SU-DHL-6 (cell line): ENCODE measurements around the gene KRT2.
"Not testable (repeated sequence)": the region's sequence is repeated elsewhere in the genome, so short reads cannot be mapped to it uniquely, and the experiment has no call there.

Experiments
- H2AFZ ChIP-seq: fragments of 200-600 bp; sonication (generic); 2 replicates; pipeline ENCODE4 v1.6.1; 2014; ENCODE audit warnings: low read depth, mild to moderate bottlenecking, moderate library complexity, mixed read lengths, antibody characterized with exemption, low read length; ENCODE audit not compliant: severe bottlenecking
- H3F3A ChIP-seq: fragments of 200-600 bp; shearing (Covaris generic); 2 replicates; pipeline ENCODE4 v1.6.0; 2016; ENCODE audit warnings: antibody characterized with exemption, mild to moderate bottlenecking; ENCODE audit not compliant: insufficient read depth
- H3K27ac ChIP-seq: fragments of 200-600 bp; sonication (generic); 2 replicates; pipeline ENCODE4 v1.5.1; 2016; ENCODE audit warnings: low read depth, mild to moderate bottlenecking, low read length, moderate library complexity, mixed read lengths
- H3K27me3 ChIP-seq: fragments of 200-600 bp; sonication (generic), shearing (Covaris generic); 2 replicates; pipeline ENCODE4 v1.6.0; 2014; ENCODE audit warnings: mild to moderate bottlenecking, low read length
- H3K36me3 ChIP-seq: fragments of 200-600 bp; sonication (generic); 2 replicates; pipeline ENCODE4 v1.6.1; 2014; ENCODE audit warnings: mild to moderate bottlenecking, low read length, mixed read lengths
- H3K4me2 ChIP-seq: fragments of 300-600, 200-600 bp; shearing (Covaris generic), sonication (generic); 2 replicates; pipeline ENCODE4 v1.6.0; 2014; ENCODE audit warnings: low read length, low read depth, mild to moderate bottlenecking; ENCODE audit not compliant: poor library complexity, severe bottlenecking
- H3K4me3 ChIP-seq: fragments of 200-600 bp; sonication (generic); 2 replicates; pipeline ENCODE4 v1.5.1; 2014; ENCODE audit warnings: antibody characterized with exemption, low read length, mild to moderate bottlenecking, mixed read lengths; ENCODE audit not compliant: insufficient read depth, poor library complexity, severe bottlenecking
- H3K79me2 ChIP-seq: fragments of 200-600 bp; sonication (generic); 2 replicates; pipeline ENCODE4 v1.6.1; 2014; ENCODE audit warnings: mild to moderate bottlenecking, low read length, moderate library complexity; ENCODE audit not compliant: insufficient read depth
- H3K9ac ChIP-seq: fragments of 200-600 bp; sonication (generic); 2 replicates; pipeline ENCODE4 v1.7.0; 2014; ENCODE audit warnings: mild to moderate bottlenecking, low read length
- H3K9me2 ChIP-seq: fragments of 200-600 bp; sonication (generic); replicated peaks from 2 replicates; pipeline ENCODE4 v1.6.1; 2014; ENCODE audit warnings: low read length; ENCODE audit not compliant: insufficient read depth
- H3K9me3 ChIP-seq: fragments of 200-600 bp; sonication (generic); 2 replicates; pipeline ENCODE4 v1.6.1; 2014; ENCODE audit warnings: low read length, mixed read lengths; ENCODE audit not compliant: insufficient read depth
- H4K20me1 ChIP-seq: fragments of 200-600 bp; sonication (generic); 2 replicates; pipeline ENCODE4 v1.6.1; 2014; ENCODE audit warnings: low read depth, mild to moderate bottlenecking, antibody characterized with exemption, low read length, moderate library complexity, mixed read lengths
- EZH2phosphoT487 ChIP-seq: fragments of 200-600 bp; sonication (generic), shearing (Covaris generic); conservative IDR thresholded peaks from 2 replicates; pipeline ENCODE4 v1.6.1; 2018; ENCODE audit warnings: mild to moderate bottlenecking, antibody characterized with exemption, low read length, moderate library complexity, mixed read lengths
- TF ChIP-seq, protein P1 (sequence below): fragments of 200-600 bp; sonication (generic); IDR thresholded peaks from one replicate; pipeline ENCODE4 v1.5.1; 2017; ENCODE audit warnings: antibody characterized with exemption, mild to moderate bottlenecking, low read length, moderate library complexity; ENCODE audit not compliant: insufficient read depth, poor library complexity, severe bottlenecking

The KRT2 gene

DNA sequence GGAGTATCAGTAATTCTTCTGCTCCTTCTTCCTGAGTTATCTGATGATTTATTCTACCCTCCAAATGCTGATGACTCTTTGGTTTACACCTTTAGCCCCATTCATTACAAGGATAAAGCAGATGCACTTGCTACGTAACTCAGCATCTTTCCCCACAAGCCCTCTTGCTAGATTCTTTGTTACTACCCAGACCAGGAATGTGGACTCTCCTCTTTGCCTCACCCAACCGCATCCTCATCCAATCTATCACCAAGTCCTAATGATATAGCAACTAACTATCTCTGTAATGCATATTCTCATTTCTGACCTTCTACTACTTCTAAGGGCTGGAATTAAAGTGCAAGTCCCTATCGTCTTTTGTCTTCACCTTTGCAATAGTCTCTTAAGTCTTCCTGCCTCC is 18.9 kb upstream of the KRT2 start:
- Histone ChIP-seq H3K9me2 (no peaks in the 10 kb centered on the region), H2AFZ (no peak overlapping the region), H4K20me1 (no peaks in the 10 kb centered on the region), H3K27ac (no peak overlapping the region), H3K27me3 (no peaks in the 10 kb centered on the region), H3K36me3 (no peaks in the 10 kb centered on the region), H3K4me2 (no peak overlapping the region), H3K9ac (no peak overlapping the region), H3F3A (no peaks in the 10 kb centered on the region), H3K4me3 (no peak overlapping the region), H3K9me3 (no peaks in the 10 kb centered on the region), H3K79me2 (no peaks in the 10 kb centered on the region)
- TF ChIP-seq EZH2phosphoT487 = no peak
- TF ChIP-seq, protein P1, sequence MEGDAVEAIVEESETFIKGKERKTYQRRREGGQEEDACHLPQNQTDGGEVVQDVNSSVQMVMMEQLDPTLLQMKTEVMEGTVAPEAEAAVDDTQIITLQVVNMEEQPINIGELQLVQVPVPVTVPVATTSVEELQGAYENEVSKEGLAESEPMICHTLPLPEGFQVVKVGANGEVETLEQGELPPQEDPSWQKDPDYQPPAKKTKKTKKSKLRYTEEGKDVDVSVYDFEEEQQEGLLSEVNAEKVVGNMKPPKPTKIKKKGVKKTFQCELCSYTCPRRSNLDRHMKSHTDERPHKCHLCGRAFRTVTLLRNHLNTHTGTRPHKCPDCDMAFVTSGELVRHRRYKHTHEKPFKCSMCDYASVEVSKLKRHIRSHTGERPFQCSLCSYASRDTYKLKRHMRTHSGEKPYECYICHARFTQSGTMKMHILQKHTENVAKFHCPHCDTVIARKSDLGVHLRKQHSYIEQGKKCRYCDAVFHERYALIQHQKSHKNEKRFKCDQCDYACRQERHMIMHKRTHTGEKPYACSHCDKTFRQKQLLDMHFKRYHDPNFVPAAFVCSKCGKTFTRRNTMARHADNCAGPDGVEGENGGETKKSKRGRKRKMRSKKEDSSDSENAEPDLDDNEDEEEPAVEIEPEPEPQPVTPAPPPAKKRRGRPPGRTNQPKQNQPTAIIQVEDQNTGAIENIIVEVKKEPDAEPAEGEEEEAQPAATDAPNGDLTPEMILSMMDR = no peak

DNA sequence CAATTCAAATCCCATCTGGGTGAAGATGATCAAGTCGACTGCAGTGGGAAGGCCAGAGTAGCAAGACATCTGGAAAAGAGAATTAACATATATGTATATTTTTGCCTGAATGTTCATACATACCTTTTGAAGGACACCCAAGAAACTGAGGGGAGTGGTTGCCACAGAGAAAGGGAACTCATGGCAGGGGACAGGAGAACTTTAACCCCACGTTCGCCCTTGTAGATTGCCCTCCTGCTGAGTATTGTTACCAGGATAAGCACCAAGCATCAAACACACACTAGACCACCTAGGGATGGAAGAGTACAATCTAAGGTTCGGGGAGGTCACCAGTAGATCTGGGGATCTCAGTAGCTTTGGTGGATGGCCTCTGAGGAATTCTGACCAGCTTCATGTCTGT is 18.5 kb upstream of the KRT2 start:
- Histone ChIP-seq H3K9me2 (no peaks in the 10 kb centered on the region), H2AFZ (no peak overlapping the region), H3K79me2 (no peaks in the 10 kb centered on the region), H3K4me2 (no peak overlapping the region), H3K9me3 (no peaks in the 10 kb centered on the region), H3K27ac (no peak overlapping the region), H3K36me3 (no peaks in the 10 kb centered on the region), H3F3A (no peaks in the 10 kb centered on the region), H3K9ac (no peak overlapping the region), H3K27me3 (no peaks in the 10 kb centered on the region), H4K20me1 (no peaks in the 10 kb centered on the region), H3K4me3 (no peak overlapping the region)
- TF ChIP-seq, protein P1 = no peak
- TF ChIP-seq EZH2phosphoT487 = no peak

DNA sequence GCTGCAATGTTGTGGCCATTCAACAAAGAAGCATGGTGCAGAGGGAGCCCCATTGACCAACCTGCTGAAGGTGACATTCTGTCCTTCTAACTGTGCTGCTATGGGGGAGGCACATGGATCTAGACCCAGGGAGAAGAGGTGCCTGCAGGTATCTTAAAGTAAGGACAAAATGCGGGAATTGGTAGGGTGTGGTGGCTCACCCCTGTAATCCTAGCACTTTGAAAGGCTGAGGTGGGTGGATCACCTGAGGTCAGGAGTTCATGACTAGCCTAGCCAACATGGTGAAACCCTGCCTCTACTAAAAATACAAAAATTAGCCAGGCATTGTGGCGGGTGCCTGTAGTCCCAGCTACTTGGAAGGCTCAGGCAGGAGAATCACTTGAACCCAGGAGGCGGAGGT is 17.9 kb upstream of the KRT2 start:
- not testable (repeated sequence) for H3K4me3 ChIP-seq, H3K79me2 ChIP-seq, H3K27me3 ChIP-seq, H3K9me2 ChIP-seq, H3K27ac ChIP-seq, H3K36me3 ChIP-seq, H3K4me2 ChIP-seq, H2AFZ ChIP-seq, H3K9me3 ChIP-seq, H3F3A ChIP-seq, H3K9ac ChIP-seq, H4K20me1 ChIP-seq

DNA sequence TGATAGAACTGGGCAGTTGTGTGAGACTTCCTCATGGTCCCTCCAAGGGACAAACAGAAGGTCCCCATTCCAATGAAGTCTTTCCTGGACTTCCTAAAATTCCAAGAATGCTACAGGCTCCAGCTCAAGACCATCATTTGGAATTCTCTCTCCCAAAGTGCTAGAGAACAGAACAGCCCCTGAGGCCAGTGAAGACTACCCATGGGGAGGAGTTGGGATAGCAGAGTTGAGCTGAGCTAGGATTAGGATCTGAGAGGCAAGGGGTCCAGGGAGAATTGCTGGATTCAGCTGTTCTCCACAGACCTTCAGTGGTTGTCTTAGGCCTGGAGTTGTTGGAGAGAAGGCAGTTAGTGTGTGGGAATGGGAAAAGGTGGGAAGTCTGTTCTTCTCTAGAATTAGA is 17.4 kb upstream of the KRT2 start:
- Histone ChIP-seq H3K9me2 (no peaks in the 10 kb centered on the region), H2AFZ (no peak overlapping the region), H3K4me2 (no peak overlapping the region), H3K9me3 (no peaks in the 10 kb centered on the region), H3K4me3 (no peak overlapping the region), H3K27ac (no peak overlapping the region), H3K9ac (no peak overlapping the region), H3F3A (no peaks in the 10 kb centered on the region), H3K79me2 (no peaks in the 10 kb centered on the region), H3K27me3 (no peaks in the 10 kb centered on the region), H3K36me3 (no peaks in the 10 kb centered on the region), H4K20me1 (no peaks in the 10 kb centered on the region)
- TF ChIP-seq EZH2phosphoT487 = no peak
- TF ChIP-seq, protein P1 = no peak
